Measurements from ENCODE around the gene RBP2. TPM values are rescaled to one million over a fixed set of nuclear protein-coding genes. Genes with fewer than 3 reads are reported as not detected.

Gene RBP2
- polyA plus RNA-seq, 3 donors: not detected

GRCh38 chr3:139430493-139430892 is 45.8 kb downstream of the RBP2 start:
- Histone ChIP-seq H2AFZ (ENCODE audit: insufficient read depth, low read depth, low read length, poor library complexity, severe bottlenecking) (no peak overlapping the region), H3K27me3 (ENCODE audit: control insufficient read depth in 2 of 2, insufficient read depth in 2 of 2, low read length in 2 of 2) (no peaks in the 10 kb centered on the region), H3K4me3 (replicated peaks in 1 of 3; ENCODE audit: low read depth in 2 of 3, low read length in 3 of 3) (no peak overlapping the region), H3K79me2 (ENCODE audit: insufficient read depth, low read length) (no peaks in the 10 kb centered on the region), H4K20me1 (ENCODE audit: insufficient read depth, low read length) (no peaks in the 10 kb centered on the region), H3K9ac (ENCODE audit: insufficient read depth, low read length, poor library complexity, severe bottlenecking) (no peak overlapping the region), H3K4me1 (ENCODE audit: control insufficient read depth in 1 of 2, insufficient read depth in 2 of 2, low read length in 2 of 2) (peaks cover 16 to 18% of the 10 kb centered on the region in 2 donors), H3K36me3 (replicated peaks in 1 of 2; ENCODE audit: control insufficient read depth in 1 of 2, insufficient read depth in 2 of 2, low read length in 2 of 2) (no peaks in the 10 kb centered on the region), H3K9me3 (replicated peaks in 1 of 2; ENCODE audit: control insufficient read depth in 1 of 2, insufficient read depth in 1 of 2, low read length in 2 of 2) (no peaks in the 10 kb centered on the region), H3K27ac (ENCODE audit: low read depth in 1 of 2, low read length in 2 of 2) (no peak overlapping the region), H3K4me2 (replicated peaks; ENCODE audit: extremely low read depth, low read length, poor library complexity, severe bottlenecking) (no peak overlapping the region)
- H3K4me3 Mint-ChIP-seq: no peak overlapping the region
- no peak for TF ChIP-seq CTCF (IDR thresholded peaks at IDR 0.05)
- H3K27ac Mint-ChIP-seq: peak overlapping the region in 1 of 7 donors; percentile 79
- H3K27me3 Mint-ChIP-seq (ENCODE audit: low read depth in 3 of 3): peaks cover 0 to 1% (median 0%) of the 10 kb centered on the region in 3 donors
- peaks cover 0 to 4% (median 0%) of the 10 kb centered on the region in 7 donors for H3K9me3 Mint-ChIP-seq
- H3K36me3 Mint-ChIP-seq: peaks cover 0 to 4% of the 10 kb centered on the region in 2 donors
- H3K4me1 Mint-ChIP-seq: peaks cover 21% of the 10 kb centered on the region
- no peak for DNase-seq
- intact Hi-C loops (cut with micrococcal nuclease): no loop called here

GRCh38 chr3:139427283-139428060 is 48.8 kb downstream of the RBP2 start:
- no peak overlapping the region for H2AFZ ChIP-seq (ENCODE audit: insufficient read depth, low read depth, low read length, poor library complexity, severe bottlenecking)
- H3K9me3 ChIP-seq (replicated peaks in 1 of 2; ENCODE audit: control insufficient read depth in 1 of 2, insufficient read depth in 1 of 2, low read length in 2 of 2): no peaks in the 10 kb centered on the region
- no peaks in the 10 kb centered on the region for H4K20me1 ChIP-seq (ENCODE audit: insufficient read depth, low read length)
- no peaks in the 10 kb centered on the region for H3K79me2 ChIP-seq (ENCODE audit: insufficient read depth, low read length)
- H3K27me3 ChIP-seq (ENCODE audit: control insufficient read depth in 2 of 2, insufficient read depth in 2 of 2, low read length in 2 of 2): no peaks in the 10 kb centered on the region
- H3K36me3 ChIP-seq (replicated peaks in 1 of 2; ENCODE audit: control insufficient read depth in 1 of 2, insufficient read depth in 2 of 2, low read length in 2 of 2): no peaks in the 10 kb centered on the region
- Mint-ChIP-seq H3K27me3 (ENCODE audit: low read depth in 3 of 3) (peaks cover 0 to 1% (median 0%) of the 10 kb centered on the region in 3 donors), H3K4me3 (no peak overlapping the region), H3K4me1 (peaks cover 7% of the 10 kb centered on the region), H3K36me3 (peaks cover 6 to 13% of the 10 kb centered on the region in 2 donors), H3K9me3 (peaks cover 0 to 1% (median 0%) of the 10 kb centered on the region in 7 donors), H3K27ac (no peak overlapping the region)
- peak; percentile 83 for TF ChIP-seq CTCF (IDR thresholded peaks at IDR 0.05)
- DNase-seq: peak; percentile 53 to 74 (median 67)
- H3K4me3 ChIP-seq (replicated peaks in 1 of 3; ENCODE audit: low read depth in 2 of 3, low read length in 3 of 3): no peak overlapping the region
- no peak overlapping the region for H3K27ac ChIP-seq (ENCODE audit: low read depth in 1 of 2, low read length in 2 of 2)
- H3K4me1 ChIP-seq (ENCODE audit: control insufficient read depth in 1 of 2, insufficient read depth in 2 of 2, low read length in 2 of 2): peaks cover 0 to 5% of the 10 kb centered on the region in 2 donors
- no peak overlapping the region for H3K4me2 ChIP-seq (replicated peaks; ENCODE audit: extremely low read depth, low read length, poor library complexity, severe bottlenecking)
- H3K9ac ChIP-seq (ENCODE audit: insufficient read depth, low read length, poor library complexity, severe bottlenecking): no peak overlapping the region
- intact Hi-C loops (cut with micrococcal nuclease): loop anchor here (5.0 to 10.0 kb wide), 4 partner anchors 1307 to 1440 kb away; no protein-coding TSS in a partner anchor
- WGBS (ENCODE audit: insufficient coverage): 100% methylated on average over 1 of the region's 7 CpGs

Measured in CD14-positive monocyte (primary cell).